HG03520 (cell line): ENCODE results near the gene MAST4.

Source experiments
- ATAC-seq: cut with Tn5 transposase; IDR thresholded peaks from one replicate; pipeline ENCODE4 v1.9.1; 2021; ENCODE audit warnings: mild to moderate bottlenecking, moderate library complexity; ENCODE audit not compliant: unreplicated experiment

Gene MAST4

GRCh38 chr5:67031692-67032091 lies 435.5 kb downstream of the MAST4 start:
- no peak for ATAC-seq

DNA sequence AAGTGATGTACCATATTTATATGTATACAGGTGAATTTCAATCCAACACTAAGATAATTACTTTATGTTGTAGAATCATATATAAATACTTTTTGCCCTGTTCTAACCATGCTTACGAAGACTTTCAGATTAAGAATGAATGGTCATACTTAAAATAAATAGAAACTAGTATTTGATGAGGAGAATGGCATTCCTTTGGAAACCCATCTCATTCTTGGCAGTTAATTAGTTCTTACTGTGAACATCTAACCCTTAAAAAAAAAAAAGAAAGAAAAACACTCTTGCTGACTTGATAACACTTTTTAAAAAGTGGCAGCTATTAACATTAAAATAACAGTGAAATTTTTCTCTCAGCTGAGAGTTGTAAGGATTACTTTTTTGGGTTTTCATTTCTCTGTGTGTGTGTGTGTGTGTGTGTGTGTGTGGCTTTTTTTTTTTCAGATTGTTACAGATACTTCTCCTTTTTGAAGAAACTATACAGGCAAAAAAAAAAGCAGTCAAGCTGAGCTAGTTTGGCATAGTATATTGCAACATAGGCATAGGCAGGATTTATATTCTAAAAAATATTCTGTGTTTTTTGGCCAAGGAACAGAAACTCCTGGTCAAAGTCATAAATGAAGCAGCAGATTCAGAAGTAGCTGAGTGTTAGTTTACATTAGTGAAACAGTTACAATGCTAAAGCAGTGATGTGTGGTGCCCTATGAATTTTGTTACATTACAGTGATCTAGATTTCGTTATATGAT lies 436.9 kb downstream of the MAST4 start:
- no peak for ATAC-seq

DNA sequence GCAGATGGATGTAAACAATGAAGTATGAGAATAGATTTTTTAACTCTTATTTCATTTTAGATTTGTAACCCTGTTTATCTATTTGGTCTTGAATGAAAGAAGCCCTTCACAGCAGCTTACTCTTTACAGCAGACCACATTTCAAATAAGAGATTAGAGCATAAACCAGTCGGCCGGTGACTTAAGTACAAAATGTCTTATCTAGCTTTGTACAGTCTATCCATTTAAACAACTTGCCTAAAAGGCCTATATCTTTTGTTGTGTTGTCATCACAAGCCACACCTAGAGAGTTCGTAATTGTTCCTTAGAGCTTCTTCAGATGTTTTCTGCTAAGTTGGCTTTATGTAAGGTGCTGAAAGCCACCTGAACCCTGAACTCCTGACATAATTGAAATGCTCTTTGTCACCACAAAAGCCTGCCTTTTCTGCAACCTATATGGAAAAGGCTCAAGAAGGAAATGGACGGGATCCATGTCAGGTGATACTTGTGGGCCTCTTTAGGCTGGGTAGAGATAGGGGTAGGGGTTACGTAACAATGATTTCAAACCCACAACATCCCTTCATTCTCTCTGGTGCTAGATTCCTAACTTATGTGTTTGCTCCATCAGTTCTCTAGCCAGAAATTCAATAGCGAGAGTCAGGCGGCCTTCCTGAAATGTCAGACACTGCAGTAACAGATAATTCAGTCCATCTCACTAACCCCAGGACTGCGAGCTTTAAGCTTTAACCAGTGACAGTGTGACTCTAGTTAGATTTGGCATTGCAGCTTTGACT lies 437.9 kb downstream of the MAST4 start:
- no peak for ATAC-seq

- no peak for ATAC-seq
Observed at GRCh38 chr5:67035098-67035740, 439.0 kb downstream of the MAST4 start.

- no peak for ATAC-seq
Observed at GRCh38 chr5:67037171-67037570, 441.0 kb downstream of the MAST4 start.

GRCh38 chr5:67038817-67039603 lies 442.8 kb downstream of the MAST4 start:
- ATAC-seq, result no peak

GRCh38 chr5:67042176-67043003 lies 446.2 kb downstream of the MAST4 start:
- no peak for ATAC-seq

GRCh38 chr5:67043796-67044511 lies 447.8 kb downstream of the MAST4 start:
- no peak for ATAC-seq

DNA sequence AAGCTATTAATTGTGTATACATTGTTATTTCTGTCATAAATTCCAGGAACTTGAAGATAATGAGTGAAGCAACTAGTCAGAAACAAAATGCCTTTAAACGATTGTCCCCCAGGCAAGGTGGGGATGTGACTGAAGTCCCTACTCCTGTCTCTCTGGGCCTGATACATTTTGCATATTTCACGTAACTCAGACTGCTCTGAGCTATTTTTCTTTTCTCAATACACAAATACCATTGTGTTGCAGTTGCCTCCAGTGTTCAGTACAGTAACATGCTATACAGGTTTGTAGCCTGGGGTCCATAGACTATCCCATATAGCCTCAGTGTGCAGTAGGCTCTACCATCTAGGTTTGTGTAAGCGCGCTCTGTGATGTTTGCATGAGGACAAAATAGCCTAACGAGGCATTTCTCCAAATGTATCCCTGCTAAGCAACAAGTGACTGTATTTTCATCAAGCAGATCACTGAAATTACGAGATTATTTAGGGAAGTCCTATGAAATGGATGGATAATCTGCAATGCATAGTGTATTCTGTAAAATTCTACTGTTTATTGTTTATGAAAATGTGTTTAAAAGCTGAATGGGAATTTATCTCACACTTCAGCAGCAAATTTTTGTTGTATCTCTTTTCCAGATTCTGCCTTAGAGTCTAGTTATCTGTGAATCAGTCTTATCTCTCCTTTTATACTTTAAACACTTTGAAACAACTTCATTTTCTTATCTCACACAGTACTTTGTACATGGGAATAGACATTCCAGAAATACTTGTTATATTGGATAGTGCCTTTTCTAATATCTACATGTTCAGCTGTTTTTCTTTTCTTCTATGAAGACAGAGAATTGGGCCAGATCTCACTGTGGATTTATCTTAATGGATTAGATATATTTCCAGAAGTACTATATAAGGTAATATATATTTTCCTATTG lies 449.9 kb downstream of the MAST4 start:
- no peak for ATAC-seq

GRCh38 chr5:67047160-67047559 lies 451.0 kb downstream of the MAST4 start:
- ATAC-seq, result no peak

DNA sequence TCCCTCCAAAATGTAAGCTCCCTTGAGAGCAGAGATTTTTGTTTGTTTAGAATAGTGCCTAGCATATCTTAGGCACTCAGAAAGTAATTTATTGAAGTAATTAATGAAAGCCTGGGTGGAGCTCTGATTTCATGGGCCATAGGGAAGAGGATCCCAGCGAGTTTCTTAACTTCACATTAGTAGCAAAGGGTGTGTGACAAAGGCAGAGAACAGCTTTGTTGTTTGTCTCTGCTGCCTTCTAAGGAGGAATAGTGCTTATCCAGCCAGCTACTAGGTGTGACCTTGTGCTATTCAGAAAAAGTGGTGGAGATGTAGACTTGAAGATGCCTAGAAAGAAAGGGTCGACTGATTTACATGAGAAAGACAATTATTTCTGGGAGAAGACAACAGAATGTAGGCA lies 451.4 kb downstream of the MAST4 start:
- no peak for ATAC-seq

DNA sequence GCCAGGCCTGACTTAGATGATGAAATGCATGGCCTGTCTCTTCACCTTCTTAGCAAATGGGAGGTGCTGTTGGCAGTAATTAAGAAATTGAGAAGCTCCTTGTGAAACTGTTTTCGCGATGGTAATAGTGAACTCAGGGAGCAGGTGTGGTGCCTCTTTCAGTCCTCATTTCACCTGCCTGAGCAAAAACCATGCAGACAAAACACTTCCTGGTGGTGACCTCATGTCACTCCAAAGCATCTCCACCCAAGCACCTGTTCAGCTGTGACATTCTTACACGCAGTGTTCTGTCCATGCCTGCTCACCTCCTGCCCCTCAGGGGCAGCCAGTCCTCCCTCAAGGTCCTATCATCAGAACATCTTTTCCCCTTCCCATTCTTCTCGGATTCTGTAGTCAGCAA lies 453.9 kb downstream of the MAST4 start:
- no peak for ATAC-seq

DNA sequence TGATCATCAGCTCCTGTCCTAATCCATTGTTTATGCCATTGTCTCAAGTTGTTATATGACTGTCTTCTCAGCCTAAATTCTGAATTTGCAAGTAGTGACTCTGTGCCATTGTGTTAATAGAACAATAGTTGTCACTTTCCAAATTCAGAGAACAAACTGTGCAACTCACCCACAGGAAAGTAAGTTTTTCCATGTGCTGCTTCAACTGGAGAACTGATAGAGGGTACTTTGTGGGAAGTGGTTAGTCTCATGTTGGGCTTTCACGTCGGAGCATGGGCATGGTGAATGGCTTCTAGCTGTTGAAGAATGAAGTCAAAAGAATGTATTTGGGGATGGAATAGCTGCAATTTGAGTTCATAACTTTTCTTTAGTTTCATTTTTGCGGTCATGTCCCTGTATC lies 454.4 kb downstream of the MAST4 start:
- ATAC-seq, result no peak

DNA sequence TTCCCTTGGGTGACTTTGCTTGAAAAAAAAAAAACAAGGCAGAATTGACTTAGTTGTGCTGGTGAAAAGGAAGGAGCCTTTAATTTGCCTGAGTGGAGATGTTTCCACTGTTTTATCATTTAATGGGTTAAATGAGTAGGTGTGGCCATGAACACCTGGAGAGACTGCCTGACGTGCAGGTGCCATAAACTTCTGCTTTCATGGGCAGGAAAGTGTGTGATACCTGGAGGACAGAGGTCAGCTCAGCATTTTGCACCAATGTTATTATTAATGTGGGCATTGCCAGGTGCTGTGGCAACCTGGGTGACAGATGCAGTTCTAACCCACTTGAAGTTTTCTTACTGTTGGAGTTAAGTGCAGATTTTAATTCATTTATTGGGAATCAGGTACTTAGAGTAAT lies 455.0 kb downstream of the MAST4 start:
- ATAC-seq, result no peak

DNA sequence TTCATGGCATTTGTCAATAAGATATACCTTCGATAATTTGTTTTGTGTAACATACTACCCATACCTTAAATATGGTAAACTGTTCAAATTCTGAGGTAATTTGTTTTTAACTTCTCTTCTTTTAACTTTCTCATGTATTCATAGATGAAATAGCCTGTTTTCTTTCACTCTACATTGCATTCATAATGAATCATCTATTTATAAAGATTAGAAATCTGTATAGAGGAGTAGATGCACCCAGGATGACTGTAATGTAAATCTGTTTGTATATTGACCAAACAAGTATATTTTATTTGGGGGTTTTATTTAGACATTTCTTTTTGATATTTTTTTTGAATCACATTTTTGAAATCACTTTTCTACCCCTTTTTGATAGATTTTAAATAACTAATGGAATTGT lies 455.8 kb downstream of the MAST4 start:
- ATAC-seq, result no peak

- no peak for ATAC-seq
Observed at GRCh38 chr5:67053229-67053628, 457.0 kb downstream of the MAST4 start.

- ATAC-seq, result no peak
Observed at GRCh38 chr5:67058998-67059743, 463.0 kb downstream of the MAST4 start.
